HCEC 1CT (cell line): ENCODE results near the gene PWWP2B.

Experiments used
- DNase-seq: peaks from one replicate; pipeline ENCODE4 v3.0.0-alpha.2; 2017

PWWP2B gene

DNA sequence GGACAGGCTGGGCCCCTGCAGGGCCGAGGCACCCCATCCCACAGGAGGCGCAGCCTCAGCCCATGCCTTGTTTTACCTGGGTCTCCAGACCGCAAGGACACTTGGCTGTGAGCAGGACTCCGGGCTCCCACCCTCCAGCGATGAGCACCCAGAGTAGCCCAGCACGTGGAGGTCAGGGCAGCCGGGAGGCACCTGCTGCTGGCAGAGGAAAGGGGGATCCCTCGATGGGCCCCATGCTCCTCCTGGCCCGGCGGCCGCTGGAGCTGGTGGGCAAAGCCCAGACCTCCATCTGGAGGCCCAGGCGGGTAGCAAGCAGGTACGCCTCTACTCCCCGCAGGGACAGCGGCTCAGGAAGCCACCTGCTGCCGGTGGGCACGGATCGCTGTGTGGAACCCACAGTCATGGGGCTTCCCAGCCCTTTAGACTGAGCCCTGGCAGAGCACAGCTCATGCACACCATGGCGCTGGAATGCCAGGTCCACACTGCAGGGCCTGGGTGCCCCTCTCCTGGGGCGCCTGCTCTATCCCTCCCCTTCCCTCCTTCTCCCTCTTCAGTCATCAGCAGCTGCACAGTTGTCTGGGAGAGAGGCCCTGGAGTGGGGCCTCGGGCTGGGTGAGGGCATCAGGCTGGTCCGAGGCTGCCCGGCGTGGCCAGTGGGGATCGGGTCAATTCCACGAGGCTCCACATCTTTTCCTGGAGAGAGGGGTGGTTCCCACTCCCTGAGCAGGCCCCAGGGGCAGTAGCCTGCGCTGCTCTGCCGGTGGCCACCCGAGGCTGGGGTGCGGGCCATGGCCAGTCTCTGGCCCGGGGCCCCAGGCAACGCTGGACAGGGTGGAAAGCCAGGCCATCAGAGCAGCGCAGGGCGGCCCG is 65.7 kb downstream of the PWWP2B start:
- no peak for DNase-seq

DNA sequence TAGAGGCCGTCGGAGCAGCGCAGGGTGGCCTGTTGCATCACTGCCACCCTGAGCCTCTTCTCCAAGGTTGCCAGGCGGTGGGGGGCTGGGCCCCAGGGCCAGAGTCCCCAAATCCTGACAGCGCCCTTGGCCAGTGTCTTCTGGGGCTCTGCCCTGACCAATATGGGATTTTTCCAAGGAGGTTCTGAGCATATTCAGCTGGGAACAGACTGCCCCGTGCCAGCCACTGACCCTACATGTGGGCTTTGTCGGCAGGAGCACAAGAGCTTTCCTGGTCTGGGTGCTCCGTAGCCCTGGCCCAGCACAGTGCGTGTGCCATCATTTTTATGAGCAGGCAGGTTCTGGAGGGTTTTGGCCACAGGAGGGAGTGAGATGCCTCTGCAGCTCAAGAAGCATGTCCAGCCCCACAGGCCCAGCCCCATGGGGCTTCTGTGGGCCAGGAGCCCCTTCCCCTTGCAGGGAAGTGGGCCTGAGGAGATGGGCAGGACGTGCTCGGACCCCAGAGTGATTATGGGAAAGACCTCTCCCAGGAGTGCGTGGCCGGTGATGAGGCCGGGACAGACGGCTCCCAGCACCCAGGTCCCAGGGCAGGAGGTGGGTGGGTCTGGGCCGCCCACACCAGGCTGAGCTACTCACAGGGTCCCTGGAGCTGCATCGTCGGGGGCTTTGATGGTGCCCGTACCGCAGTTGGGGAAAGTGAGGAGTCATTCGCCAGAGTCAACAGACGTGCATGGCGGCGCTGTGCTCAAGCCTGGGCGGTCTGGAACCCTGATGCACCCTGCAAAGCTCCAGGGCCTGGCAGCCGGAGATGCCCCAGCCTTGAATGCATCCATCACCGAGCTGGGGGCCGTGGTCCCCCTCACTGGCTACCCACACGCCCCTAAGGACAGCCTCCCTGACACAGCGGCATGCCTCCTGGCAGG is 66.6 kb downstream of the PWWP2B start:
- no peak for DNase-seq

DNA sequence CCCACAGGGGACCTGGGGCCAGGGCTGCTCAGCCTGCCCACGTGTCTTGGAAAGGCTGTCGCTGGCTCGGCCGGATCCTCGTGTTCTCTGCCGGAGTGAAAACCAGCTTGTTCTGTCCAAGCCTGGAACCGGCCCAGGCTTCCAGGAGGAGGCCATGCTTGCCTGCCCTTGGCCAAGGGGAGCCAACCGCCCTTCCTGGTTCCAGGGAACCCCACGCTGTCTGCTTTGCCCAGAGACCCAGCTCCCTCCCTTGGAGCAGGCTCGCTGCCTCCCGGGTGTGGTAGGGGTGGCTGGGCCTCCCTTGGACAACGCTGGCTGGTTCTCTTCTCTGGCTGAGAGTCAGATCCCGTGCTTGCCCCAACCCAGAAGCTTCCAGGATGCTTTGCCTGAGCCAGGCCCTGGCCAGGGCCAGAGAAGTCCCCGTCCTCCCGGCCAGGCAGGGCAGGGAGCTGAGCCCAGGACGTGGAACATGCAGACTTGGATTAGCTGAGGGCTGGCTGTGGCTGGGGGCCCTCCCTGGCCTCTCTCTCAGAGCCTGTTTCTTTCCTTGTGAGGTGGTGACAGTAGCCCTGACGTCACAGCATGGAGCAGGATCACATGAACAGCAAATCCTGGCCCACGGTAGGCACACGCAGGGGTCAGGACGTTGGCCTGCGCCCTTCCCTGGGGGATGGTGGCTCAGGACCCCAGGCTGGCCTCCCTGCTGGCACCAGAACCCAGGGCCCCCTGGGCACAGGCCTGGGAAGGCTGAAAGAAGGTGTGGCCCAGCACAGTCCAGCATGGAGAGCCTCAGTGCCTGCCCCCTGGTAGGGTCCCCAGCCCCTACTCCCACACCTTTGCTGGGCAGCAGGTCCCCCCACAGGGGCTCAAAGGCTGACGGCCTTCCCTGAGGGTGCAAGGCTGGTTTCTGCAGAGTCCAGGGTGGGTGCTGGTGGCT is 67.5 kb downstream of the PWWP2B start:
- DNase-seq = no peak

GRCh38 chr10:132465193-132465888 is 68.3 kb downstream of the PWWP2B start:
- DNase-seq = no peak

DNA sequence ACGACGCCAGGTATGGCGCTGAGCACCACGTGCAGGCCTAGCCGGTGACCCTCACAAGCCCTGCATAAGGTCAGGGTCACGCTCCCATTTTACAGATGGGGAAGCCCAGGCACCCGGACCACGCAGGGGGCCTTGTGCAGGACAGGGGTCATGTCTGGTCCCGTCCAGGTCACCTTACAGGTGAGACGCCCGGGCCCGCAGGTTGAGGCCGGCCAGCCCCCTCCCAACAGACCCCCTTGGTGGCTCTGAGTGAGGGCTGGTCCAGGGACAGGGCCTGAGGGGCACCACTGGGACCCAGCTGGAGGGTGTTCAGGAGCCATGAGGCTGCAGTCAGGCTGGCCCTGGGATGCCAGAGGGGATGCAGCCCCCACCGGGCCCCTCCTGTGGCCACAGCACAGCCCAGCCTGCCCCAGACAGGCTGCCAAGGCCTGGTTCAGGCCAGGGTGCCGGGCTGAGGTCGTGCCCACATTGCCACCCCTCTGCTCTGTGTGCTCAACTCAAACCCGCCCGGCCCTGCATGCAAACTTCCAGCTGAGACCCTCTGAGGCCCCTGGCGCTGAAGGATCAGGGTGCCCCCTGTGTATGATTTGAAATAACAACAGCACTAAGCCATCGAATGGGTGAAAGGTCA is 69.0 kb downstream of the PWWP2B start:
- DNase-seq = no peak

GRCh38 chr10:132466520-132467463 is 69.8 kb downstream of the PWWP2B start:
- no peak for DNase-seq
